NB4 (cell line): ENCODE measurements around the gene GOLGA8S.
"Not testable (repeated sequence)": the region's sequence is repeated elsewhere in the genome, so short reads cannot be mapped to it uniquely, and the experiment has no call there.

ENCODE experiments used
- POLR2A ChIP-seq: IDR thresholded peaks from 2 replicates; pipeline ENCODE4 v1.6.1; 2011; ENCODE audit warnings: mild to moderate bottlenecking; ENCODE audit not compliant: insufficient read length; ENCODE audit errors: extremely low read depth
- TF ChIP-seq, protein P1 (sequence below): IDR thresholded peaks from one replicate; pipeline ENCODE4 v1.5.1; 2012; ENCODE audit warnings: low read depth, low read length
- TF ChIP-seq, protein P2 (sequence below): IDR thresholded peaks from 2 replicates; pipeline ENCODE4 v1.6.1; 2011; ENCODE audit warnings: low read depth, low read length

DNA sequence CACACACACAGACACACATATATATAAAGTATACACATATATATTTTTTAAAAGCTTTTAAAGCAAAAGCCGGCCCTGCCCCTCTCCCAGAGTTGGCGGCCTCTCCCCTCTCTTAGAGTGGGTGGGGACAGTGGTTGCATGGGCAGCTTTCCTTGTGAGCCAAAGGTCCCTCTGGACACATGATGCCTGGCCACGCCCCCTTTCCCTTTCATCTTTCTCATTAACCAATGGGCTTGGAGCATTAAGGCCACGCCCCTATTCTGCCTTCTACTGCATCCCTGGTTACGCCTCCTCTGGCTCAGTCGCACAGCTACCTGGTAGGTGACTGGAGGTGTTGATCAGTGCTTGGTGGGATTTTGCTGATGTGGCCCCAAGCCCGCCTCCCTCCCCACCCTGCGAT, at the start of gene GOLGA8S:
- not testable (repeated sequence) for TF ChIP-seq POLR2A
- TF ChIP-seq, protein P1, sequence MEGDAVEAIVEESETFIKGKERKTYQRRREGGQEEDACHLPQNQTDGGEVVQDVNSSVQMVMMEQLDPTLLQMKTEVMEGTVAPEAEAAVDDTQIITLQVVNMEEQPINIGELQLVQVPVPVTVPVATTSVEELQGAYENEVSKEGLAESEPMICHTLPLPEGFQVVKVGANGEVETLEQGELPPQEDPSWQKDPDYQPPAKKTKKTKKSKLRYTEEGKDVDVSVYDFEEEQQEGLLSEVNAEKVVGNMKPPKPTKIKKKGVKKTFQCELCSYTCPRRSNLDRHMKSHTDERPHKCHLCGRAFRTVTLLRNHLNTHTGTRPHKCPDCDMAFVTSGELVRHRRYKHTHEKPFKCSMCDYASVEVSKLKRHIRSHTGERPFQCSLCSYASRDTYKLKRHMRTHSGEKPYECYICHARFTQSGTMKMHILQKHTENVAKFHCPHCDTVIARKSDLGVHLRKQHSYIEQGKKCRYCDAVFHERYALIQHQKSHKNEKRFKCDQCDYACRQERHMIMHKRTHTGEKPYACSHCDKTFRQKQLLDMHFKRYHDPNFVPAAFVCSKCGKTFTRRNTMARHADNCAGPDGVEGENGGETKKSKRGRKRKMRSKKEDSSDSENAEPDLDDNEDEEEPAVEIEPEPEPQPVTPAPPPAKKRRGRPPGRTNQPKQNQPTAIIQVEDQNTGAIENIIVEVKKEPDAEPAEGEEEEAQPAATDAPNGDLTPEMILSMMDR = not testable (repeated sequence)
- TF ChIP-seq, protein P2, sequence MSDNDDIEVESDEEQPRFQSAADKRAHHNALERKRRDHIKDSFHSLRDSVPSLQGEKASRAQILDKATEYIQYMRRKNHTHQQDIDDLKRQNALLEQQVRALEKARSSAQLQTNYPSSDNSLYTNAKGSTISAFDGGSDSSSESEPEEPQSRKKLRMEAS = not testable (repeated sequence)
